Epithelial cell of proximal tubule (primary cell): ENCODE data around the gene LCE1B. TPM values are rescaled to one million over a fixed set of nuclear protein-coding genes. Genes with fewer than 3 reads are reported as not detected.

Source experiments
- DNase-seq: peaks from one replicate; pipeline ENCODE4 v3.0.0-alpha.2; 2011; ENCODE audit warnings: low read depth
- H3K4me3 ChIP-seq: 2 replicates; pipeline ENCODE4 v1.5.1; 2011; ENCODE audit warnings: low read depth, mild to moderate bottlenecking, low read length
- CTCF ChIP-seq: conservative IDR thresholded peaks from 2 replicates; pipeline ENCODE4 v1.5.1; 2012; ENCODE audit warnings: low read depth, mild to moderate bottlenecking, low read length
- total RNA-seq: library from RNA; depleted of rRNA; stranded (reverse); fragments of >200 nt; gene quantifications from 2 replicates; pipeline ENCODE4 v1.2.3, GENCODE V29; 2015

Gene LCE1B
- total RNA-seq, 1 donor from 2014 or later: not detected

GRCh38 chr1:152859696-152860095 is 47.9 kb downstream of the LCE1B start, which contains the start of gene LCE7A:
Gene LCE7A, plus strand, starts transcription at chr1:152859996. Its CDS starts 702 bp downstream, at chr1:152860698.
- no peak for DNase-seq
- TF ChIP-seq CTCF: no peak

GRCh38 chr1:152860129-152860528 is 48.4 kb downstream of the LCE1B start:
- TF ChIP-seq CTCF: no peak
- no peak for DNase-seq

More at GRCh38 chr1:152859696-152860095, 47.9 kb downstream of the LCE1B start, which contains the start of gene LCE7A:
- no peak within 1 kb of the TSS for H3K4me3 ChIP-seq

GRCh38 chr1:152861374-152861773 is 49.6 kb downstream of the LCE1B start:
- DNase-seq: no peak
- TF ChIP-seq CTCF: no peak
- no peak overlapping the region for H3K4me3 ChIP-seq

More at GRCh38 chr1:152860129-152860528, 48.4 kb downstream of the LCE1B start:
- no peak overlapping the region for H3K4me3 ChIP-seq

Other genes with a start within 250 kb of the LCE1B start
- not detected in 2 replicates for gene LCE3E, start 245.2 kb upstream of the LCE1B start, total RNA-seq
- not detected in 2 replicates for gene LCE3D, start 231.5 kb upstream of the LCE1B start, total RNA-seq
- not detected in 2 replicates for gene LCE3C, start 211.7 kb upstream of the LCE1B start, total RNA-seq
- not detected in 2 replicates for gene LCE3B, start 198.2 kb upstream of the LCE1B start, total RNA-seq
- gene LCE3A, start 188.9 kb upstream of the LCE1B start, total RNA-seq: not detected in 2 replicates
- not detected in 2 replicates for gene LCE2D, start 148.6 kb upstream of the LCE1B start, total RNA-seq
- not detected in 2 replicates for gene LCE2C, start 136.7 kb upstream of the LCE1B start, total RNA-seq
- gene LCE2B, start 125.8 kb upstream of the LCE1B start, total RNA-seq: not detected in 2 replicates
- gene LCE2A, start 113.6 kb upstream of the LCE1B start, total RNA-seq: not detected in 2 replicates
- not detected in 2 replicates for gene LCE4A, start 103.8 kb upstream of the LCE1B start, total RNA-seq
- gene KPRP, start 53.9 kb upstream of the LCE1B start, total RNA-seq: not detected in 2 replicates
- gene LCE1F, start 36.8 kb upstream of the LCE1B start, total RNA-seq: not detected in 2 replicates
- gene LCE1E, start 25.7 kb upstream of the LCE1B start, total RNA-seq: not detected in 2 replicates
- not detected in 2 replicates for gene LCE1D, start 15.2 kb upstream of the LCE1B start, total RNA-seq
- gene LCE1C, start 5.3 kb upstream of the LCE1B start, total RNA-seq: not detected in 2 replicates
- gene LCE1A, start 15.5 kb downstream of the LCE1B start, total RNA-seq: not detected in 2 replicates
- not detected in 2 replicates for gene LCE6A, start 30.9 kb downstream of the LCE1B start, total RNA-seq
- not detected in 2 replicates for gene LCE7A, start 48.0 kb downstream of the LCE1B start, total RNA-seq
- not detected in 2 replicates for gene SMCP, start 66.4 kb downstream of the LCE1B start, total RNA-seq
- gene IVL, start 96.6 kb downstream of the LCE1B start, total RNA-seq: 0.35 and 2.1 TPM in 2 replicates
- not detected in 2 replicates for gene SPRR5, start 135.2 kb downstream of the LCE1B start, total RNA-seq
- gene SPRR4, start 158.7 kb downstream of the LCE1B start, total RNA-seq: not detected in 2 replicates
- not detected in 2 replicates for gene SPRR1A, start 172.1 kb downstream of the LCE1B start, total RNA-seq
- gene SPRR3, start 189.8 kb downstream of the LCE1B start, total RNA-seq: not detected in 2 replicates
- gene SPRR1B, start 219.2 kb downstream of the LCE1B start, total RNA-seq: 0.75 TPM in 1 of 2 replicates, not detected in the other
- not detected in 2 replicates for gene SPRR2D, start 229.1 kb downstream of the LCE1B start, total RNA-seq
- 0.92 and 1.8 TPM in 2 replicates for gene SPRR2A, start 245.5 kb downstream of the LCE1B start, total RNA-seq